ENCODE results near the gene LOXL1.

Gene LOXL1

DNA sequence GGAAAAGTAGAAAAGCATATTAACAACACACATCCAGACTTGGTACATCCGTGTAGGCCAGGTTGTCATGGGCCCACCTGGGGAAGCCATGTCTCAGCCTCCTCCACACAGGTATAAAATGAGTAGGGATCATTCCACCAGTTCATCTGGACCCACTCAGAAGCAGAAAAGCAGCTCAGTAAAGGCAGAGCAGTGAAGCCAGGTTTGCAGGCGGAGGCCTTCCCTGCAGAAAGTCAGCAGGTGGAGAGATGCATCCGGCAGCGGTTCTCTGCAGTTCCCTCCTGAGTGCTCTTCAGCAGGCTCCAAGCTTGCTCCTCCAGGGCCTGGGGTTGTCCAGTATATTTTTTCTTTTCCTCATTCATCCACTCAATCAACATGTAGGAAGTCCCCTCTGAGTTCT is 22.1 kb downstream of the LOXL1 start:
- no peak for DNase-seq (ENCODE audit: low read depth)
- in situ Hi-C loops (cut with HindIII; ENCODE audit: low sequenced_read_pairs), result no loop called here
- no peak overlapping the region for H3K4me3 ChIP-seq (ENCODE audit: low read depth, low read length)
- TF ChIP-seq, protein P1, sequence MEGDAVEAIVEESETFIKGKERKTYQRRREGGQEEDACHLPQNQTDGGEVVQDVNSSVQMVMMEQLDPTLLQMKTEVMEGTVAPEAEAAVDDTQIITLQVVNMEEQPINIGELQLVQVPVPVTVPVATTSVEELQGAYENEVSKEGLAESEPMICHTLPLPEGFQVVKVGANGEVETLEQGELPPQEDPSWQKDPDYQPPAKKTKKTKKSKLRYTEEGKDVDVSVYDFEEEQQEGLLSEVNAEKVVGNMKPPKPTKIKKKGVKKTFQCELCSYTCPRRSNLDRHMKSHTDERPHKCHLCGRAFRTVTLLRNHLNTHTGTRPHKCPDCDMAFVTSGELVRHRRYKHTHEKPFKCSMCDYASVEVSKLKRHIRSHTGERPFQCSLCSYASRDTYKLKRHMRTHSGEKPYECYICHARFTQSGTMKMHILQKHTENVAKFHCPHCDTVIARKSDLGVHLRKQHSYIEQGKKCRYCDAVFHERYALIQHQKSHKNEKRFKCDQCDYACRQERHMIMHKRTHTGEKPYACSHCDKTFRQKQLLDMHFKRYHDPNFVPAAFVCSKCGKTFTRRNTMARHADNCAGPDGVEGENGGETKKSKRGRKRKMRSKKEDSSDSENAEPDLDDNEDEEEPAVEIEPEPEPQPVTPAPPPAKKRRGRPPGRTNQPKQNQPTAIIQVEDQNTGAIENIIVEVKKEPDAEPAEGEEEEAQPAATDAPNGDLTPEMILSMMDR (IDR thresholded peaks at IDR 0.05; ENCODE audit: low read depth, low read length, missing control alignments), result no peak

DNA sequence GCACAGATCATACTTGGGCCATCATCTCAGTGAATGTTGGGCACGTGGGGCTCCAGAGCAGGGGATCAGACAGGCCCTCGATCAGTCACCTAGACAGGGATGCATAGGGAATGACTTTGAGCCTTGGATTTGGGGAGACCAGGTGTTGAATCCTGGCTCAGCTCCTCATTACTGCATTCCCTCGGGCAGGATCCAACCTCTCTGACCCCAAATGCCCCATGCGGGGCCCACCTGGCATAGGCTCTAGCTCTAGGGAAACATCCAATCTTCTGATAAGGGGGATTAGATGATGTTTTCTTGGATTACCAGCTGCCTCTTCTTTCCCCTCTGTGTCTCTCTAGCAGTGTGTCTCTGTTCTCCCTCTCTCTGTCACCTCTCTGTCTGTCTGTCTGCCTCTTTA is 22.7 kb downstream of the LOXL1 start:
- no peak for DNase-seq (ENCODE audit: low read depth)
- TF ChIP-seq, protein P1 (IDR thresholded peaks at IDR 0.05; ENCODE audit: low read depth, low read length, missing control alignments), result no peak
- H3K4me3 ChIP-seq (ENCODE audit: low read depth, low read length), result no peak overlapping the region
- in situ Hi-C loops (cut with HindIII; ENCODE audit: low sequenced_read_pairs), result no loop called here

DNA sequence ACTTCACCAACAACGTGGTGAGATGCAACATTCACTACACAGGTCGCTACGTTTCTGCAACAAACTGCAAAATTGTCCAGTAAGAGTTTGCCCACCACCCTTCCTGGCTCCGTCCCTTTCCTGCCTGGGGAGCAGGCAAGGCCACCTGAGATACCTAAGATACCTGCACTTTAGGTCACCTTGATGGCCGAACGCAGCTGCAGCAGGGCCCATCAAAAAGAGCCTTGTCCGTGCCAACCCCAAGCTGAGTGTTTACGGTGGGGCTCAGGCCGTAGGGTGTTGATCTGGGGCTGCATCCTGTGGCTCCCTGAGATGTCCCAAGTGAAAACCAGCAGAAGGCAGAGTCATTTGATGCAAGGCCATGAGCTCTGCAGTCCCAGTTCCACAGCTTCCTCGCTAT is 23.2 kb downstream of the LOXL1 start:
- DNase-seq (ENCODE audit: low read depth), result no peak
- TF ChIP-seq, protein P1 (IDR thresholded peaks at IDR 0.05; ENCODE audit: low read depth, low read length, missing control alignments), result no peak
- in situ Hi-C loops (cut with HindIII; ENCODE audit: low sequenced_read_pairs), result no loop called here
- H3K4me3 ChIP-seq (ENCODE audit: low read depth, low read length), result no peak overlapping the region

DNA sequence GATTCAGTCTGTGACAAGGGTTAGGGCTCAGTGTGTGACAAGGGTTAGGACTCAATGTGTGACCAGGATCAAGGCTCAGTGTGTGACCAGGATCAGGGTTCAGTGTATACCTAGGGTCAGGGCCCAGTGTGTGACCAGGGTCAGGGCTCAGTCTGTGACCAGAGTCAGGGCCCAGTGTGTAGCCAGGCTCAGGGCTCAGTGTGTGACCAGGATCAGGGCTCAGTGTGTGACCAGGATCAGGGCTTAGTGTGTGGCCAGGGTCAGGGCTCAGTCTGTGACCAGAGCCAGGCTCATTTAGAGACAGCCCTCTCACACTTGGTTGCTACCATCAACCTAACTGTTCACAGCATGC is 24.2 kb downstream of the LOXL1 start:
- in situ Hi-C loops (cut with HindIII; ENCODE audit: low sequenced_read_pairs), result no loop called here
- TF ChIP-seq, protein P1 (IDR thresholded peaks at IDR 0.05; ENCODE audit: low read depth, low read length, missing control alignments), result no peak
- no peak overlapping the region for H3K4me3 ChIP-seq (ENCODE audit: low read depth, low read length)
- no peak for DNase-seq (ENCODE audit: low read depth)

DNA sequence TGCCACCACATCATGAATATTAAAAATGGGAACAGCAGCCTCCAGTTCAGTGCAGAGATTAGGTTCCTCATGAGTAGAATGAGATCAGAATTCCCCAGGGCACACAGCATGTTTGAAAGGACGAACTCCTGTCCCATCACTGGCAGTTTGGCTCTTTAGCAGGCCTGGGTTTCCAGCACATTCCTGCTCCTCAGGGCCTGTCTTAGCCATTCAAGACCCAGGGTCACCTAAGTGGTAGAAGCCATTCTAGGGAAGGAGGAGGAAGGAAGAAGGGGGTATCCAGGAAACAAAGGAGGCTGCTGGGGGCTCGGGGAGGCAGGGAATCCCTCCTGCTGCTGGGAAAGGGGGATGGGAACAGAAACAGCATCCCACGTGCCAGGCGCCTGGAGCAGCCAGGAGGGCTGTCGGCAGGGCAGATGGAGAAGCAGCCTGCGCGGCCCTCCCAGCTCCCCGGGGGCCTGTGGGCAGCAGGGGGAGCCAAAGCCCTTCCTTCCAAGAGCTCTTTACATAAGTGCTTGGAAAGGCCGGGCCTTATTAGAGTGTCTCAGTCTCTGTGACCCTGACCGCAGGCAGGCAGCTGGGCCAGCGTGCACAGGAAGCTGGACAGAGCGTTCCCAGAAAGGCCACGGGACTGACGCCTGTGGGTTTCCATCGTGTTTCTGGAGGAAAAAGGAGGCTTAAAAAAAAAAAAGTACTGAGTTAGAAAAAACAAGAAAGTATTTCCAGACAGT is 24.7 kb downstream of the LOXL1 start:
- TF ChIP-seq, protein P1 (IDR thresholded peaks at IDR 0.05; ENCODE audit: low read depth, low read length, missing control alignments), result peak; percentile 82
- peak; percentile 97 for DNase-seq (ENCODE audit: low read depth)
- no peak overlapping the region for H3K4me3 ChIP-seq (ENCODE audit: low read depth, low read length)
- in situ Hi-C loops (cut with HindIII; ENCODE audit: low sequenced_read_pairs), result no loop called here

DNA sequence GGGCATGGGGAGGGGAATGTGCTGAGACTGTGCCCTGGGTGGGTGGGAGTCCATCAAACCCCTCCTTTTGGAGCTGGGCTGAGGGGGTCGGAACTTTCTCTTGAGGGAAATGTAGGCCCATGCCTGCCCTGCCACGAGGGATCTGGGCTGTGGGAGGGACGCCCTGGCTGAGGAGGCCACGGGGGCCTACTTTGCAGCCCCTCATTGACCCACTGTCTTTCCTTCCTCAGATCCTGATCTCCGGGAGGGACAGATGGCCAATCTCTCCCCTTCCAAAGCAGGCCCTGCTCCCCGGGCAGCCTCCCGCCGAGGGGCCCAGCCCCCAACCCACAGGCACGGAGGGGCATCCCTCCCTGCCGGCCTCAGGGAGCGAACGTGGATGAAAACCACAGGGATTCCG is 25.3 kb downstream of the LOXL1 start:
- DNase-seq (ENCODE audit: low read depth), result no peak
- H3K4me3 ChIP-seq (ENCODE audit: low read depth, low read length), result no peak overlapping the region
- TF ChIP-seq, protein P1 (IDR thresholded peaks at IDR 0.05; ENCODE audit: low read depth, low read length, missing control alignments), result no peak
- in situ Hi-C loops (cut with HindIII; ENCODE audit: low sequenced_read_pairs), result no loop called here
